VCaP (cell line): ENCODE data around the gene APLP2.

Experiments
- H3K27ac ChIP-seq: fragments of 450-650 bp; 2 replicates; pipeline ENCODE4 v1.5.1; 2017
- TF ChIP-seq, protein P1 (sequence below): fragments of 450-650 bp; conservative IDR thresholded peaks from 2 replicates; pipeline ENCODE4 v1.5.1; 2017; ENCODE audit warnings: mild to moderate bottlenecking, moderate library complexity

The APLP2 gene

DNA sequence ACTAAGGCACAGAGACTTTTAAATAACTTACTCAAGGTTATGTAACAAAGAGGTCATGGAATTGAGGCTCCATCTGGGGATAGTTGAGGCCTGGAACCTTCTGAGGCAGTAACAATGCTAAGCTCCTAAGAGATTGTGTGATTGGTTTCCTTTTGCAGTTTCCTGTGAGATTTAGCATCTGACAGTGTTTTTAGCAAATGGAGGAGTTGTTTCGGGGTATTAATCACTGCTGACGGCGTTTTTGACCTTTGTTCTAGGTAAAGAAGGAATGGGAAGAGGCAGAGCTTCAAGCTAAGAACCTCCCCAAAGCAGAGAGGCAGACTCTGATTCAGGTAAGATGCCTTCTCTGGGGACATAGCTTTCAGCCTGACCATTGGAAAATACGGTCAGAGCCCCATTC, 57.8 kb downstream of the APLP2 start:
- no peak overlapping the region for H3K27ac ChIP-seq
- TF ChIP-seq, protein P1, sequence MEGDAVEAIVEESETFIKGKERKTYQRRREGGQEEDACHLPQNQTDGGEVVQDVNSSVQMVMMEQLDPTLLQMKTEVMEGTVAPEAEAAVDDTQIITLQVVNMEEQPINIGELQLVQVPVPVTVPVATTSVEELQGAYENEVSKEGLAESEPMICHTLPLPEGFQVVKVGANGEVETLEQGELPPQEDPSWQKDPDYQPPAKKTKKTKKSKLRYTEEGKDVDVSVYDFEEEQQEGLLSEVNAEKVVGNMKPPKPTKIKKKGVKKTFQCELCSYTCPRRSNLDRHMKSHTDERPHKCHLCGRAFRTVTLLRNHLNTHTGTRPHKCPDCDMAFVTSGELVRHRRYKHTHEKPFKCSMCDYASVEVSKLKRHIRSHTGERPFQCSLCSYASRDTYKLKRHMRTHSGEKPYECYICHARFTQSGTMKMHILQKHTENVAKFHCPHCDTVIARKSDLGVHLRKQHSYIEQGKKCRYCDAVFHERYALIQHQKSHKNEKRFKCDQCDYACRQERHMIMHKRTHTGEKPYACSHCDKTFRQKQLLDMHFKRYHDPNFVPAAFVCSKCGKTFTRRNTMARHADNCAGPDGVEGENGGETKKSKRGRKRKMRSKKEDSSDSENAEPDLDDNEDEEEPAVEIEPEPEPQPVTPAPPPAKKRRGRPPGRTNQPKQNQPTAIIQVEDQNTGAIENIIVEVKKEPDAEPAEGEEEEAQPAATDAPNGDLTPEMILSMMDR, result no peak

DNA sequence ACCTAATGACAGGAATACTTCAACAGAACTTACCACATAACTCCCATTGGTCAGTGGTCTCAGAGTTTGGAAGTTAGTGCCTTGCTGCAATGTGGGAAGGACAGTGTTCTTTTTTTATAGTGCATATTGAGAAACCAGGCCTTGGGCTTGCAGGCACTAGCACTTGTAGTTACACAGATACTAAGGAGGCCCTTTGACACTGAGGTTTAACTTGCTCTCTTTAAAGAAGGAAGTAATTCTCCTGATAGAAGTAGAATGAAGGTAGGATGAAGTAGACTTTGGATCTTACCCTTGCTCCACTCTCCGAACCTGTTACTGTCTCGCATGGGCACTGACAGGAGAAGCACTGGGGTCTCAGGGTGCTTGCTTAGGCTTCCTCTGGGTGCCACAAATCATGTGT, 58.9 kb downstream of the APLP2 start:
- no peak overlapping the region for H3K27ac ChIP-seq
- TF ChIP-seq, protein P1, result no peak

DNA sequence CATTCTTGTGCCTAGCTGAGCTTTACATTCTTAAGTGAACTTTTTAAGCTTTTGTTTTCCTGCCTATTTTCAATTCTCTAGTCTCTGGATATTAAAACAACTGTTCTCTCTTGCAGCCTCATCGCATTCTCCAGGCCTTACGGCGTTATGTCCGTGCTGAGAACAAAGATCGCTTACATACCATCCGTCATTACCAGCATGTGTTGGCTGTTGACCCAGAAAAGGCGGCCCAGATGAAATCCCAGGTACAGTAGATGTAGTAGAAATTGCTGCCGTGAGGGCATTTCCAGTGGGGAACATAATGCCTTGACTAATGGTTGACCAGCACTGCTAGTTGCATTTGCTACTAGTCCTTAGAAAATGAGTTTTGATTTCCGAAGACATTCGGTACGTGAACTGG, 60.2 kb downstream of the APLP2 start:
- H3K27ac ChIP-seq, result no peak overlapping the region; the same call in 1 of the 2 replicates
- TF ChIP-seq, protein P1, result no peak

DNA sequence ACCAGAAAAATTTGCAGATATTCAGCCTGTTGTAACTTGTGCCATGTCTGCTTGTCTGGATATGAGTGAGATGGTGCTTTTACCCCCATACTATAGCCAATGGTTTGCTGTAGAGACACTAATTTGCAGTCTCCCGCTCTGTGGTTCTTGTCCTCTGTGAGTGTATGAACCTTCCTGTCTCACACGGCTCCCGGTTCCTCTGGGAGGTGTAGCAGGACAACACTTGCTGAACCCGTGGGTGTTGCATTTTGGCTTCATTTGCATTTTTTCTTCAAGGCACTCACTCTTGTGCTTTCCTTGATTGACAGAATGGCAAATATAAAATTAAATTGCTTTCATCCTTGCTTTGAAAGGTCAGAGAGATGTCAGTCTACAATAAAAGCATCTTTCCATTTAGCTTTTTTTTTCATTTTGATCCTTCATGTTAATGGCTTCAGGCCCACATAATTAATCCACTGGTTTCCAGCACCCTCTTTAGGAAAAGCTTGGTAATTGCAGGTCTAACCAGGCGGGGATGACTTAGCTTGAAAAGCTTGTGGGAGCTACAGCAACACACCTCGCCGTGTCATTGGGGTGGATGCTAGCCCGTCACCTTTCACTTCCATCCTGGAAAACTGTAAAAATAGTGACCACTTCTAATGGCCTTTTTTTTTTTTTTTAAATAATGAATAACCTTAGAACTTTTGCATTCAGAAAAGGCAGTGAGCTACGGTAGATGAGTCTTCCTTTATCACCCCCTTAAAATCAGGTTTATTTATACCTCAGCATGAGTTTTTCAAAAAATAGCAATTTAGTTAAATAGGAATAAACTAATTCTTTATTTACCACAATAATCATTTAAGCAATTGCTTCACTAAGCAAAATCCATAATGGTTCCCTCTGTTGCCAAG, 62.5 kb downstream of the APLP2 start:
- H3K27ac ChIP-seq, result peak overlapping the region; percentile 22; the same call in 1 of the 2 replicates
- TF ChIP-seq, protein P1, result peak; percentile 94

DNA sequence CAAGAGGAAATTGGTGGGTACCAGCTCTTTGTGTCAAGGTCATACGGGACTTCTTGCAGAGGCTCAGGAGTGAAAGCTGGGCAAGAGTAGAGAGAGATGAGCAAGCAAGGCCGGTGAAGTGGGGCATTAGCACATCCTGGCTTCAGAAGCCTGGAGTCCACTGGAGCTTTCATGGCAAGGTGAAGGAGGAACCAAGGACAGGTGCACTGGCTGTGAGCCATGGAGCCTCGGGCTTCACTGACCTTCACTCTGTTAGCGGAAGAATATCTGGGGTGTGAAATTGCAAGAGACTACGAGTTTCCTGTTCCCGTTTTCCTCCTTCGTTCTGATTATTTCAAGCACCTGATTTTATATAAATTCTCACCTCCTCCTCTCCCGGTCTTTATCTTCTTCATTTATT, 64.0 kb downstream of the APLP2 start:
- H3K27ac ChIP-seq, result no peak overlapping the region
- TF ChIP-seq, protein P1, result no peak

DNA sequence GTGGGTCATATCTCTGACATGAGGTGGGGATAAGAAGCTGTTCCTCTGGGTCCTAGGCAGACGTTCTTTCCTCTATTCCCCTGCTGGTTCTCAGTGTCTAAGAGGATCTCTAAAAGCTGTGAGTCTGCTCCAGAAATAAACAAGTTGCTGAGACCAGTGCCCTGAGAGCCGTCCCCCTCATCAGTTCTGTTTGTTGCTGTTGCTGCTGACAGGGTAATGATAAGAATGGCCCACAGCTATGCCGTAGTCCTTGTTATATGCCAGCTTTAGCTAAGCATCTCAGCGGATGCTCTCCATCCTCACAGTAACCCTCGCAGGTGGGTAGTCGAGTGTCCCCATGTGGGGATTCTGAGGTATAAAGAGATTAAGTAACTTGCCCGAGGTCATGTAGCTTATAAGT, 66.4 kb downstream of the APLP2 start:
- TF ChIP-seq, protein P1, result no peak
- H3K27ac ChIP-seq, result no peak overlapping the region

DNA sequence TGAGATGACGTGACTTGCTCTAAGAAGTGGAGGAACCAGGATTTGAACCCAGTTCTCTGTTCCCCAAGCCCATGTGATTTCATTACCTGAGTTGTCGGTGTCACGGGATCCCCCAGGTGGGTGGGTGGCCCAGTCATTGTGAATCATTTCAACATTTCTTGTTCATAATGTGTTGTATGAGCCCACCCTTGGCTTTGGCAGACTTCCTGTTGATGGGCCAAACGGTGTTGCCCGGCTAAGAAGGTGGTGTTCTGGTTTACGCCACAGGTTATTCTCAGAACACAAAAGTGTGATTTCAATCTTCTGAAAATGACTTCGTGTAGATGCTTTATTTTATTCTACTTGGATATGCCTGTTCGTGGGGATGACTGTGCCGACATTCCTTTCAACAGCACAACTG, 68.3 kb downstream of the APLP2 start:
- no peak overlapping the region for H3K27ac ChIP-seq
- TF ChIP-seq, protein P1, result no peak
